Measurements from ENCODE around the gene TMC8.

- TF ChIP-seq RAD21 (conservative IDR thresholded peaks at IDR 0.05) (no peak), CTCF (IDR thresholded peaks at IDR 0.05; ENCODE audit: poor library complexity, severe bottlenecking) (no peak), EZH2 (IDR thresholded peaks at IDR 0.05; ENCODE audit: borderline replicate concordance, insufficient read depth, low read length, poor library complexity, severe bottlenecking) (no peak), POLR2AphosphoS5 (IDR thresholded peaks at IDR 0.05) (no peak)
Observed at GRCh38 chr17:78180508-78180907, 49.9 kb downstream of the TMC8 start.

Data from neural cell (in vitro differentiated cells).